K562 treated with DMSO at 1 percent for 12 hours (cell line): Measurements from ENCODE around the gene FAM24A. TPM values are rescaled to one million over a fixed set of nuclear protein-coding genes. Genes with fewer than 3 reads are reported as not detected.

Experiments
- total RNA-seq: library from RNA; unstranded; fragments of 300-600 nt; gene quantifications from 2 replicates; pipeline ENCODE4 v1.2.3, GENCODE V29; 2022; ENCODE audit not compliant: insufficient read depth

Gene FAM24A, protein sequence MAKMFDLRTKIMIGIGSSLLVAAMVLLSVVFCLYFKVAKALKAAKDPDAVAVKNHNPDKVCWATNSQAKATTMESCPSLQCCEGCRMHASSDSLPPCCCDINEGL
- total RNA-seq: not detected in 2 replicates

DNA sequence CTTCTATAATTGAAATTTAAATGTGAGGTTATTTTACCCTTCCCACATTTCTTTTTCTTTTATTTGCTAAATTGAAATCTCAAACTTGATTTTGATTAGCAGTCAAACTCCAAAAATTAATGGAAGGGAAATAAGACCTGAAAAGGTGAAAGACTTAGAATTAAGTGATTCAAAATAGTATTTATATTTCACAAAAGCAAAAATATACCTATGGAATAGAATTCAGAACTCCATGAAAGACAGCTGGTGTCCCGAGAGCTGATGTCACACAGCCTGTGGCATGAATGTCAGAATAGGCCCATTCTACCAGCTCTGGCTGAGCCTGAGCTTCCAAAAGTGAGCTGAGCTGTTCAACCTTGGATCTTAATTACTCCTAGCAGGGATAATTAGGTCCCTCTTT lies at the start of gene FAM24A:
TSS of gene FAM24A (plus strand) at position 301 of the 400 bp plus-strand sequence. CDS start 1,025 bp downstream, outside the sequence.

DNA sequence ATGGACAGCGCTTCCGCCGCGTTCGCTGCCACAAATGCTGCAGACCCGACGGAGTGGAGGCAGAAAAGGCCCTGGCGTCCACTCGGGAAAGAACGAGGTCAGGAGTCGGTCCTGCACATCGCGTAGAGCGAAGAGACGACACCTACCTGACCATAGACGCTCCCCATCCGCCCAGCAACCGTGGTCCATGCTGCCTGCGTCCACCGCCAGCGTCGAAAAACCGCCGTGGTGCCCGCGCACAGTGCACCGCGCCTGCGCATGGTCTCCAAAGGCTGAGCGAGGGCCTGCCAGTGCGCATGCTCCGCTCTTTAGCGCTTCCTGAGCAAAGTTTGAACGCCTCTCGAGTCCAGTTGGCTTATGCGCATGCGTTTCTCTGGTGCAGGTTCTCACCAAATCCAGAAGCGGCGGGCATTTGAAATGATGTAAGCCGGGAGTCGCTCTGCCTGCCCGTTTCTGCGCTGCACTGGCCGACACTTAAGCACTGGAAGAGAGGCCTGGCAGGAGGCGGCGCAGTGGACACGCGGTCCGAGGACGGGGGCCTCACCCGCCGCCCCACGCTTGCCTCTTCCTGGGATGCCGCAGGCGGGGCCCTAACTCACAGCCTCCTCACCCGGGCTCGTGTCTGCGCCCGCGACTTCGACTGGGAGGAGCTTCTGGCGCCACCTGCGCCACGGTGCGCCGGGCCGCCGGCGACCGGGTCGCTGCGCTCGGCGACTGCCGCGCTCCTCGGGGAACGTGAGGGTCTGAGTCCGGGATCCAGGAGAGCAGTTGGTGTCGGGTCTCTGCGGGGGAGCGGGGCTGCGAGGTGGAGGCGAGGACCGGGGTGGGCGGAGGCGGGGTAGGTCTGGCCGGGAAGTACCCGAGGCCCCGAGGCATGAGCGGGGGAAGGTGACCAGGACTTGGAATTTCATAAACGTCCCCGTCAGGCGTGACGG lies 30.8 kb upstream of the FAM24A start, which contains the start of gene FAM24B:
TSS of gene FAM24B (minus strand) at position 243 of the 935 bp plus-strand sequence. CDS start 29,066 bp downstream, outside the sequence.

DNA sequence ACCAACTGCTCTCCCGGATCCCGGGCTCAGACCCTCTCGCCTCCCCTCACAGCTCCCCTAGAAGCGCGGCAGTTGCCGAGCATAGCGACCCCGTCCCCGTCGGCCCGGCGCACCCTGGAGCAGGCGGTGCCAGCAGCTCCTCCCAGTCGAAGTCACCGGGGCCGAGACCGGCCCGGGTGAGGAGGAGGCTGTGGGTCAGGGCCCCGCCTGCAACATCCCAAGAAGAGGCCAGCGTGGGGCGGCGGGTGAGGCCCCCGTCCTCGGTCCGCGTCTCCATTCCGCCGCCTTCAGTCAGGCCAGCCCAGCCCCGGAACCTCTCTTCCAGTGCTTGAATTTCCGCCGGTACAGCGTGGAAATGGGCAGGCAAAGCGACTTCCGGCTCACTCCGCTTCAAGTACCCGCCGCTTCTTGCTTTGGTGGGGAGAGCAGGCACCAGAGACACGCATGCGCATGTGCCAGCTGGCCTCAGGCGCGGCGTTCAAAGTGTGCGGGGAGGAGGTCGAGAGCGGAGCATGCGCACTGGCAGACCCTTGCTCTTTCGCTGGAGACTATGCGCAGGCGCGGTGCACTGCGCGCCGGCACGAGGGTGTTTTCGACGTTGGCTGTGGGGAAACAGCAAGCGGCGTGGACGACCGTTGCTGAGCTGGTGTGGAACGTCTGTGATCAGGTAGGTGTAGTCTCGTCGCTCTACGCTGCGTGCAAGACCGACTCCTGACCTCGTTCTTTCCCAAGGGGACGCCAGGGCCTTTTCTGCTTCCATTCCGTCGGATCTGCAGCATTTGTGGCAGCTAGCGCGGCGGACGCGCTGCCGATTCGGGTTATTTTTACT lies 43.7 kb downstream of the FAM24A start, which contains the start of gene C10orf88:
TSS of gene C10orf88 (minus strand) at position 326 of the 829 bp plus-strand sequence. CDS start at position 277, 49 bp downstream.

Other genes starting within 250 kb of the FAM24A start
- not detected in 2 replicates for gene C10orf120, start 210.8 kb upstream of the FAM24A start, total RNA-seq
- gene CUZD1, start 64.8 kb upstream of the FAM24A start, total RNA-seq: 1.0 TPM in 1 of 2 replicates, not detected in the other
- 8.0 and 11.3 TPM in 2 replicates for gene FAM24B, start 31.0 kb upstream of the FAM24A start, total RNA-seq
- 2.2 and 5.1 TPM in 2 replicates for gene C10orf88, start 43.6 kb downstream of the FAM24A start, total RNA-seq
- gene PSTK, start 69.8 kb downstream of the FAM24A start, total RNA-seq: 8.7 and 9.7 TPM in 2 replicates
- gene IKZF5, start 98.2 kb downstream of the FAM24A start, total RNA-seq: 1.5 and 7.7 TPM in 2 replicates
- gene ACADSB, start 98.4 kb downstream of the FAM24A start, total RNA-seq: 0.92 and 4.5 TPM in 2 replicates
- gene HMX3, start 225.4 kb downstream of the FAM24A start, total RNA-seq: 15.6 and 34.9 TPM in 2 replicates
- gene HMX2, start 237.5 kb downstream of the FAM24A start, total RNA-seq: 1.4 and 2.5 TPM in 2 replicates
- gene BUB3, start 243.8 kb downstream of the FAM24A start, total RNA-seq: 129 and 179 TPM in 2 replicates